HUDEP-2 (cell line): ENCODE data around the gene PPIH.
A peak's percentile ranks its signal among the peaks of the same experiment; 100 is the strongest.
"Not testable (repeated sequence)": the region's sequence is repeated elsewhere in the genome, so short reads cannot be mapped to it uniquely, and the experiment has no call there.

Experiments
- DNase-seq, 76 experiments: peaks; one replicate each; lab custom pipeline; 2025; ENCODE audit not compliant: unreplicated experiment in 76 of 76; lab: John Stamatoyannopoulos, UW

PPIH gene

GRCh38 chr1:42681741-42682483 lies 23.7 kb downstream of the PPIH start, which contains the start of gene YBX1:
Gene YBX1 (plus strand): TSS chr1:42682418. CDS start chr1:42682566, 148 bp downstream.
- peak; percentile 74 to 99 (median 95) for DNase-seq

GRCh38 chr1:42682484-42682738 lies 24.2 kb downstream of the PPIH start:
- DNase-seq: not testable (repeated sequence)

GRCh38 chr1:42682739-42683531 lies 24.7 kb downstream of the PPIH start:
- DNase-seq: peak in 70 of 76 experiments; percentile 18 to 81 (median 64)

GRCh38 chr1:42684139-42684538 lies 25.9 kb downstream of the PPIH start:
- DNase-seq: peak in 36 of 76 experiments; percentile 2 to 41 (median 14)

GRCh38 chr1:42686418-42686817 lies 28.2 kb downstream of the PPIH start:
- peak in 45 of 76 experiments; percentile 1 to 79 (median 40) for DNase-seq

GRCh38 chr1:42689912-42690311 lies 31.7 kb downstream of the PPIH start:
- DNase-seq: no peak

GRCh38 chr1:42690477-42691156 lies 32.4 kb downstream of the PPIH start:
- DNase-seq: no peak

GRCh38 chr1:42691157-42691498 lies 32.9 kb downstream of the PPIH start:
- DNase-seq: no peak

- no peak for DNase-seq
Measured at GRCh38 chr1:42692461-42692860, 34.2 kb downstream of the PPIH start.

- no peak for DNase-seq
Measured at GRCh38 chr1:42692911-42693310, 34.7 kb downstream of the PPIH start.

- no peak for DNase-seq
Measured at GRCh38 chr1:42698081-42698813, 40.0 kb downstream of the PPIH start.

GRCh38 chr1:42700006-42700405 lies 41.8 kb downstream of the PPIH start:
- no peak for DNase-seq

- DNase-seq: no peak
Measured at GRCh38 chr1:42703888-42704464, 45.8 kb downstream of the PPIH start.

GRCh38 chr1:42712808-42713207 lies 54.6 kb downstream of the PPIH start:
- not testable (repeated sequence) for DNase-seq

GRCh38 chr1:42713293-42713692 lies 55.1 kb downstream of the PPIH start:
- DNase-seq: no peak

GRCh38 chr1:42714441-42714840 lies 56.2 kb downstream of the PPIH start:
- DNase-seq: not testable (repeated sequence)

GRCh38 chr1:42720868-42721267 lies 62.6 kb downstream of the PPIH start:
- no peak for DNase-seq

- no peak for DNase-seq
Measured at GRCh38 chr1:42721926-42722325, 63.7 kb downstream of the PPIH start.

GRCh38 chr1:42722403-42722802 lies 64.2 kb downstream of the PPIH start:
- not testable (repeated sequence) for DNase-seq

GRCh38 chr1:42723511-42723910 lies 65.3 kb downstream of the PPIH start:
- peak in 3 of 76 experiments; percentile 6 to 17 (median 8) for DNase-seq
